Measurements from ENCODE around the gene CCDC88B.
"Not testable (repeated sequence)": the region's sequence is repeated elsewhere in the genome, so short reads cannot be mapped to it uniquely, and the experiment has no call there.

CCDC88B gene

GRCh38 chr11:64321026-64321425, 19.0 kb upstream of the CCDC88B start:
- no peak for DNase-seq (ENCODE audit: low spot score)

GRCh38 chr11:64321533-64321932, 18.5 kb upstream of the CCDC88B start:
- no peak for DNase-seq (ENCODE audit: low spot score)

GRCh38 chr11:64322925-64323260, 17.1 kb upstream of the CCDC88B start:
- no peak for DNase-seq (ENCODE audit: low spot score)

GRCh38 chr11:64323373-64323772, 16.6 kb upstream of the CCDC88B start:
- no peak for DNase-seq (ENCODE audit: low spot score)

- DNase-seq (ENCODE audit: low spot score): not testable (repeated sequence)
Observed at GRCh38 chr11:64323984-64324383, 16.0 kb upstream of the CCDC88B start.

GRCh38 chr11:64324692-64325469, 15.1 kb upstream of the CCDC88B start:
- DNase-seq (ENCODE audit: low spot score): no peak

- DNase-seq (ENCODE audit: low spot score): no peak
Observed at GRCh38 chr11:64327375-64327774, 12.6 kb upstream of the CCDC88B start.

- no peak for DNase-seq (ENCODE audit: low spot score)
Observed at GRCh38 chr11:64327993-64328392, 12.0 kb upstream of the CCDC88B start.

- DNase-seq (ENCODE audit: low spot score): no peak
Observed at GRCh38 chr11:64330888-64331287, 9.1 kb upstream of the CCDC88B start.

- peak; percentile 74 for DNase-seq (ENCODE audit: low spot score)
Observed at GRCh38 chr11:64331569-64332371, 8.2 kb upstream of the CCDC88B start.

GRCh38 chr11:64333556-64333955, 6.4 kb upstream of the CCDC88B start:
- no peak for DNase-seq (ENCODE audit: low spot score)

GRCh38 chr11:64334764-64335735, 5.0 kb upstream of the CCDC88B start:
- peak; percentile 70 for DNase-seq (ENCODE audit: low spot score)

GRCh38 chr11:64337538-64338249, 2.3 kb upstream of the CCDC88B start:
- no peak for DNase-seq (ENCODE audit: low spot score)

- no peak for DNase-seq (ENCODE audit: low spot score)
Observed at GRCh38 chr11:64338716-64339115, 1.3 kb upstream of the CCDC88B start.

GRCh38 chr11:64339286-64339685, 718 bp upstream of the CCDC88B start:
- DNase-seq (ENCODE audit: low spot score): no peak

- peak; percentile 88 for DNase-seq (ENCODE audit: low spot score)
Observed at GRCh38 chr11:64340671-64341335, 799 bp downstream of the CCDC88B start.

- DNase-seq (ENCODE audit: low spot score): no peak
Observed at GRCh38 chr11:64341429-64341828, 1.4 kb downstream of the CCDC88B start.

GRCh38 chr11:64341851-64342791, 2.1 kb downstream of the CCDC88B start:
- peak; percentile 96 for DNase-seq (ENCODE audit: low spot score)

GRCh38 chr11:64342869-64343745, 3.1 kb downstream of the CCDC88B start:
- DNase-seq (ENCODE audit: low spot score): peak; percentile 83
